Chondrocyte (in vitro differentiated cells): ENCODE results near the gene MAP3K7. TPM values are rescaled to one million over a fixed set of nuclear protein-coding genes. Genes with fewer than 3 reads are reported as not detected.

Experiments
- DNase-seq: peaks from one replicate; pipeline ENCODE4 v3.0.0; 2021; ENCODE audit warnings: mixed read lengths, low spot score
- H3K27ac Mint-ChIP-seq: one replicate; pipeline ENCODE4 v1.8.0; 2021; ENCODE audit warnings: mild to moderate bottlenecking, moderate library complexity, mixed read lengths; ENCODE audit not compliant: unreplicated experiment
- H3K27me3 Mint-ChIP-seq: 2 replicates; pipeline ENCODE4 v1.8.0; 2021; ENCODE audit warnings: low read depth, mixed read lengths
- H3K36me3 Mint-ChIP-seq: 2 replicates; pipeline ENCODE4 v1.8.0; 2021; ENCODE audit warnings: low read depth, mixed read lengths
- H3K4me1 Mint-ChIP-seq: 2 replicates; pipeline ENCODE4 v1.8.0; 2021; ENCODE audit warnings: low read depth, mild to moderate bottlenecking, mixed read lengths
- H3K4me3 Mint-ChIP-seq: one replicate; pipeline ENCODE4 v1.8.0; 2021; ENCODE audit warnings: mild to moderate bottlenecking, moderate library complexity, mixed read lengths; ENCODE audit not compliant: unreplicated experiment
- H3K9me3 Mint-ChIP-seq: 2 replicates; pipeline ENCODE4 v1.8.0; 2021; ENCODE audit warnings: low read depth, mixed read lengths
- total RNA-seq: library from RNA; stranded (reverse); gene quantifications from 3 replicates; pipeline ENCODE4 v1.2.1, GENCODE V29; 2021
- TF ChIP-seq, protein P1 (sequence below): fragments of 200-600 bp; sonication (generic); IDR thresholded peaks from 2 replicates; pipeline ENCODE4 v1.5.0; 2021; ENCODE audit warnings: antibody characterized with exemption, mild to moderate bottlenecking, moderate library complexity

Gene MAP3K7
- total RNA-seq, 1 donor from 2014 or later = 25.2 TPM

- Mint-ChIP-seq H3K4me3 (no peak overlapping the region), H3K4me1 (peaks cover 9% of the 10 kb centered on the region), H3K27me3 (no peaks in the 10 kb centered on the region), H3K27ac (no peak overlapping the region), H3K36me3 (no peaks in the 10 kb centered on the region), H3K9me3 (no peaks in the 10 kb centered on the region)
- TF ChIP-seq, protein P1, sequence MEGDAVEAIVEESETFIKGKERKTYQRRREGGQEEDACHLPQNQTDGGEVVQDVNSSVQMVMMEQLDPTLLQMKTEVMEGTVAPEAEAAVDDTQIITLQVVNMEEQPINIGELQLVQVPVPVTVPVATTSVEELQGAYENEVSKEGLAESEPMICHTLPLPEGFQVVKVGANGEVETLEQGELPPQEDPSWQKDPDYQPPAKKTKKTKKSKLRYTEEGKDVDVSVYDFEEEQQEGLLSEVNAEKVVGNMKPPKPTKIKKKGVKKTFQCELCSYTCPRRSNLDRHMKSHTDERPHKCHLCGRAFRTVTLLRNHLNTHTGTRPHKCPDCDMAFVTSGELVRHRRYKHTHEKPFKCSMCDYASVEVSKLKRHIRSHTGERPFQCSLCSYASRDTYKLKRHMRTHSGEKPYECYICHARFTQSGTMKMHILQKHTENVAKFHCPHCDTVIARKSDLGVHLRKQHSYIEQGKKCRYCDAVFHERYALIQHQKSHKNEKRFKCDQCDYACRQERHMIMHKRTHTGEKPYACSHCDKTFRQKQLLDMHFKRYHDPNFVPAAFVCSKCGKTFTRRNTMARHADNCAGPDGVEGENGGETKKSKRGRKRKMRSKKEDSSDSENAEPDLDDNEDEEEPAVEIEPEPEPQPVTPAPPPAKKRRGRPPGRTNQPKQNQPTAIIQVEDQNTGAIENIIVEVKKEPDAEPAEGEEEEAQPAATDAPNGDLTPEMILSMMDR = no peak
- no peak for DNase-seq
Observed at GRCh38 chr6:90465686-90466085, 121.2 kb downstream of the MAP3K7 start.

- TF ChIP-seq, protein P1 = no peak
- no peak for DNase-seq
- H3K27me3 Mint-ChIP-seq = no peaks in the 10 kb centered on the region
- no peak overlapping the region for H3K27ac Mint-ChIP-seq
- H3K9me3 Mint-ChIP-seq = no peaks in the 10 kb centered on the region
- H3K4me3 Mint-ChIP-seq = no peak overlapping the region
- peaks cover 9% of the 10 kb centered on the region for H3K4me1 Mint-ChIP-seq
- H3K36me3 Mint-ChIP-seq = no peaks in the 10 kb centered on the region
Observed at GRCh38 chr6:90464507-90464906, 122.4 kb downstream of the MAP3K7 start.

DNA sequence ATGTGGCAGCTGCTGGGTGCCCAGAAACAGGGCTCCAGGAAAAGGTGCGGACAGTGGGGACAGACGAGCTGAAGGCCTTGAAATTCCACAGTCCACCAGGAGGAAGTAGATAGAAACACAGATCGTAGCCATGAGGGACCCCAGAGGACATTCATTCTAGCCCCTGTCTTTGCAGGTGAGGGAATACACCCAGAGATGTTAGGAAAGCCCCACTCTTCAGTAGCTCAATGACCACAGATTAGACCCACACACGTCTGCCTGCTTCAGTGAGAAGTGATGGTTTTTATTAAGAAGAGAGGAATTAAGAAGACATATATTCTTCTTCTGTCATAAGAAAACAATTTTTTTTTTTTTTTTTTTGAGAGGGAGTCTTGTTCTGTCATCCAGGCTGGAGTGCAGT lies 123.0 kb downstream of the MAP3K7 start:
- TF ChIP-seq, protein P1 = no peak
- no peak for DNase-seq
- Mint-ChIP-seq H3K27ac (no peak overlapping the region), H3K9me3 (no peaks in the 10 kb centered on the region), H3K36me3 (no peaks in the 10 kb centered on the region), H3K4me3 (no peak overlapping the region), H3K4me1 (peaks cover 9% of the 10 kb centered on the region), H3K27me3 (no peaks in the 10 kb centered on the region)
